Adipose tissue (tissue), 3 donors: Measurements from ENCODE around the gene SPC24. TPM values are rescaled to one million over a fixed set of nuclear protein-coding genes. Genes with fewer than 3 reads are reported as not detected.
"Not testable (repeated sequence)": the region's sequence is repeated elsewhere in the genome, so short reads cannot be mapped to it uniquely, and the experiment has no call there.

Experiments
- H3K27ac ChIP-seq: one replicate; pipeline ENCODE4 v1.5.1; 2013; ENCODE audit warnings: low read depth, low read length
- WGBS, 3 donors: extraction: QIAGEN DNeasy Blood & Tissue Kit; methylation state at CpG; one replicate each; pipeline ENCODE4 v1.1.7; 2013; 5-methylcytosine and 5-hydroxymethylcytosine counted together
- polyA plus RNA-seq, 3 donors: library from polyadenylated mRNA; stranded (reverse); fragments of 200-250 nt; gene quantifications; one replicate each; pipeline ENCODE4 v1.2.3, GENCODE V29; 2013
- donor health status: healthy with polysubstance abuse.
- donor health status: Bipolar disorder and iron deficiency.
- donor health status: healthy.

The SPC24 gene
- polyA plus RNA-seq, 3 donors = 0.17 to 2.4 (median 0.30) TPM

DNA sequence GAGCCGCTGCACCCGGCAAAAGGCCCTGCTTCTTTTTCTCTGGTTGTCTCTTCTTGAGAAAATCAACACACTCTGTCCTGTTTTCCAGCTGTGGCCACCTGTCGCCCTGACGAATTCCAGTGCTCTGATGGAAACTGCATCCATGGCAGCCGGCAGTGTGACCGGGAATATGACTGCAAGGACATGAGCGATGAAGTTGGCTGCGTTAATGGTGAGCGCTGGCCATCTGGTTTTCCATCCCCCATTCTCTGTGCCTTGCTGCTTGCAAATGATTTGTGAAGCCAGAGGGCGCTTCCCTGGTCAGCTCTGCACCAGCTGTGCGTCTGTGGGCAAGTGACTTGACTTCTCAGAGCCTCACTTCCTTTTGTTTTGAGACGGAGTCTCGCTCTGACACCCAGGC is 49.1 kb downstream of the SPC24 start:
- no peak overlapping the region for H3K27ac ChIP-seq
- 88 to 89% (median 89%) methylated on average over 13 of the region's 13 CpGs for WGBS, 3 donors

DNA sequence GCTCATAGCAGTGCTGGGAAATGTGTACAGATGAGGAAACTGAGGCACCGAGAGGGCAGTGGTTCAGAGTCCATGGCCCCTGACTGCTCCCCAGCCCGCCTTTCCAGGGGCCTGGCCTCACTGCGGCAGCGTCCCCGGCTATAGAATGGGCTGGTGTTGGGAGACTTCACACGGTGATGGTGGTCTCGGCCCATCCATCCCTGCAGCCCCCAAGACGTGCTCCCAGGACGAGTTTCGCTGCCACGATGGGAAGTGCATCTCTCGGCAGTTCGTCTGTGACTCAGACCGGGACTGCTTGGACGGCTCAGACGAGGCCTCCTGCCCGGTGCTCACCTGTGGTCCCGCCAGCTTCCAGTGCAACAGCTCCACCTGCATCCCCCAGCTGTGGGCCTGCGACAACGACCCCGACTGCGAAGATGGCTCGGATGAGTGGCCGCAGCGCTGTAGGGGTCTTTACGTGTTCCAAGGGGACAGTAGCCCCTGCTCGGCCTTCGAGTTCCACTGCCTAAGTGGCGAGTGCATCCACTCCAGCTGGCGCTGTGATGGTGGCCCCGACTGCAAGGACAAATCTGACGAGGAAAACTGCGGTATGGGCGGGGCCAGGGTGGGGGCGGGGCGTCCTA is 50.5 kb downstream of the SPC24 start:
- H3K27ac ChIP-seq = no peak overlapping the region
- WGBS, 3 donors = 91 to 93% (median 93%) methylated on average over 36 of the region's 36 CpGs

DNA sequence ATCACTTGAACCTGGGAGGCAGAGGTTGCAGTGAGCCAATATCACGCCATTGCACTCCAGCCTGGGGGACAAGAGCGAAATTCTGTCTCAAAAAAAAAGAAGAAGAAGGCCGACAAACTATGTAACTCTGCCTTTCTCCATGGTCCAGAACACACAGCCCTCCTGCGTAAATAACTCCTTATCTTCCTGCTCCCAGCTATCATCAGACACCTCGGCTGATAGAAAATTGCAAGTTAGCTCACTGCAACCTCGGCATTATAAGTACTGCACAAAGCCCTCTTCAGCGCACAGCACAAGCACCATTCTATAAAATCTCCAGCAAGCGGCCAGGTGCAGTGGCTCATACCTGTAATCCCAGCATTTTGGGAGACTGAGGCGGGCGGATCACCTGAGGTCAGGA is 51.9 kb downstream of the SPC24 start:
- H3K27ac ChIP-seq = not testable (repeated sequence)
- WGBS, 3 donors = 86 to 94% (median 91%) methylated on average over 10 of the region's 10 CpGs

DNA sequence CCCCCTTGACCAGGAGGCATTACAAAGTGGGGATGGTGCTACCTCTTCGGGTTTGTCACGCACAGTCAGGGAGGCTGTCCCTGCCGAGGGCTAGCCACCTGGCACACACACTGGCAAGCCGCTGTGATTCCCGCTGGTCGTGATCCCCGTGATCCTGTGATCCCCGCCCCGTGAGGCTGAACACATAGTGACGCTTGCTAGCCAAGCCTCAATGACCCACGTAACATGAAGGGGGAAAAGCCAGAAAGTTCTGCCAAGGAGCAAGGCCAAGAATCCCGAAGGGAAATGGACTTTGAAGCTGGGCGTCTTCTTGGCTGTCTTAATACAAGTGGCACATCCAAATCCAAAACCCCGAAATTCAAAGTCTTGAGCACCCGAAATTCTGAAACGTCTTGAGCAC is 52.6 kb downstream of the SPC24 start:
- 76 to 83% (median 82%) methylated on average over 16 of the region's 16 CpGs for WGBS, 3 donors
- H3K27ac ChIP-seq = no peak overlapping the region

DNA sequence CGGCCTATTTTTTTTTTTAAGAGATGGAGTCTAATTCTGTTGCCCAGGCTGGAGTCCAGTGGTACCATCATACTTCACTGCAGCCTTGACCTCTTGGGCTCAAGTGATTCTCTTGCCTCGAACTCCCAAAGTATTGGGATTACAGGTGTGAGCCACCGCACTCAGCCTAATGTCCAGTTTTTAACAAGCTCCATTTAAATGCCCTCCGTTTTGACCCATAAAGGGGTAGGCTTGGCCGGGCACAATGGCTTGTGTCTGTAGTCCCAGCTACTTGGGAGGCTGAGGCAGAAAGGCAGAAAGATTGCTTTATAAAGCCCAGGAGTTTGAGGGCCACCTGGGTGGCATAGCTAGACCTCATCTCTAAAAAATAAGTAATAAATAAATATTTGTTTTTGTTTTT is 54.5 kb downstream of the SPC24 start:
- 95 to 96% (median 95%) methylated on average over 5 of the region's 5 CpGs for WGBS, 3 donors

DNA sequence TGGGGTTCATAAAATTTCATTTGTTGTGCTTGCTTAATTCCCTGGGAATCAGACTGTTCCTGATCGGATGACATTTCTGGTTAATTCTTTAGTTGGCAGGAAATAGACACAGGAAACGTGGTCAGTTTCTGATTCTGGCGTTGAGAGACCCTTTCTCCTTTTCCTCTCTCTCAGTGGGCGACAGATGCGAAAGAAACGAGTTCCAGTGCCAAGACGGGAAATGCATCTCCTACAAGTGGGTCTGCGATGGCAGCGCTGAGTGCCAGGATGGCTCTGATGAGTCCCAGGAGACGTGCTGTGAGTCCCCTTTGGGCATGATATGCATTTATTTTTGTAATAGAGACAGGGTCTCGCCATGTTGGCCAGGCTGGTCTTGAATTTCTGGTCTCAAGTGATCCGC is 55.5 kb downstream of the SPC24 start:
- 57 to 71% (median 59%) methylated on average over 12 of the region's 12 CpGs for WGBS, 3 donors
- H3K27ac ChIP-seq = no peak overlapping the region

More for the DNA sequence above, 54.5 kb downstream of the SPC24 start:
- H3K27ac ChIP-seq = no peak overlapping the region

DNA sequence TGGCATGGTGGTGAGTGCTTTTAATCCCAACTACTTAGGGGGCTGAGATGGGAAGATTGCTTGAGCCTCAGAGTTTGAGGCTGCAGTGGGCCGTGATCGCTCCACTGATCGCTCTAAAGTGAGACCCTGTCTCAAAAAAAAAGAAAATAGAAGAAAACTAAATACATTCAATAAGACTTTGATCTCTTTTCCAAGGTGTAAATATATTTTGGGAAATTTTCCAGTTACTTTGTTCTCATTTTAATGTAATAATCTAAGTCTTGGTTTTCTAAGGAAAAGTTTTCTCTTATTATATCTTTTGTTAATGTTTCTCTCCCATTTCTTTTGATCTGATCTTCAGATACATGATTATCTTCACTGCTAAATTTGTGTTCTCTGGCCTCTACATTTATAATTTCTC is 56.7 kb downstream of the SPC24 start:
- 78 to 83% (median 81%) methylated on average over 3 of the region's 3 CpGs for WGBS, 3 donors
- no peak overlapping the region for H3K27ac ChIP-seq

DNA sequence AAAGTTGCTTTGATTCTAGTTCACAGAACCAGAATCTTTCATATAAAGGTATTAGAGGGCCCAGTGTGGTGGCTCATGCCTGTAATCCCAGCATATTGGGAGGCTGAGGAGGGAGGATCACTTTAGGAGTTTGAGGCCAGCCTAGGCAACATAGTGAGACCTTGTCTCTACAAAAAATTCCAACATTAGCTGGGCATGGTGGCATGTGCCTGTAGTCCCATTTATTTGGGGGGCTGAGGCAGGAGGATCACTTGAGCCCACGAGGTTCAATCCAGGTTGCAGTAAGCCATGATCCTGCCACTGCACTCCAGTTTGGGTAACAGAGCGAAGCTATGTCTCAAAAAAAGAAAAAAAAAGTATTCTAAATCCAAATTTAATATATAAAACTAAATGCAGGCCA is 57.3 kb downstream of the SPC24 start:
- WGBS, 3 donors = 96 to 100% (median 99%) methylated on average over 2 of the region's 2 CpGs
- no peak overlapping the region for H3K27ac ChIP-seq

DNA sequence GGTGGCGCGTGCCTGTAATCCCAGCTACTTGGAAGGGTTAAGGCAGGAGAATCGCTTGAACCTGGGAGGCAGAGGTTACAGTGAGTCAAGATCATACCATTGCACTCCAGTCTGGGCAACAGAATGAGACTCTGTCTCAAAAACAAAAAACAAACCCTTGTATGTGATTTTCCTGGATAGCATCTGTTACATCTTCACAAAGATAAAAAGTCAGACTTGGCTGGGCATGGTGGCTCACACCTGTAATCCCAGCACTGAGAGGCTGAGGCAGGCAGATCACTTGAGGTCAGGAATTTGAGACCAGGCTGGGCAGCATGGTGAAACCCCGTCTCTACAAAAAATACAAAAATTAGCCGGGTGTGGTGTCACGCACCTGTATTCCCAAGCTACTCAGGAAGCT is 58.2 kb downstream of the SPC24 start:
- not testable (repeated sequence) for H3K27ac ChIP-seq
- WGBS, 3 donors = 95 to 96% (median 95%) methylated on average over 6 of the region's 6 CpGs

DNA sequence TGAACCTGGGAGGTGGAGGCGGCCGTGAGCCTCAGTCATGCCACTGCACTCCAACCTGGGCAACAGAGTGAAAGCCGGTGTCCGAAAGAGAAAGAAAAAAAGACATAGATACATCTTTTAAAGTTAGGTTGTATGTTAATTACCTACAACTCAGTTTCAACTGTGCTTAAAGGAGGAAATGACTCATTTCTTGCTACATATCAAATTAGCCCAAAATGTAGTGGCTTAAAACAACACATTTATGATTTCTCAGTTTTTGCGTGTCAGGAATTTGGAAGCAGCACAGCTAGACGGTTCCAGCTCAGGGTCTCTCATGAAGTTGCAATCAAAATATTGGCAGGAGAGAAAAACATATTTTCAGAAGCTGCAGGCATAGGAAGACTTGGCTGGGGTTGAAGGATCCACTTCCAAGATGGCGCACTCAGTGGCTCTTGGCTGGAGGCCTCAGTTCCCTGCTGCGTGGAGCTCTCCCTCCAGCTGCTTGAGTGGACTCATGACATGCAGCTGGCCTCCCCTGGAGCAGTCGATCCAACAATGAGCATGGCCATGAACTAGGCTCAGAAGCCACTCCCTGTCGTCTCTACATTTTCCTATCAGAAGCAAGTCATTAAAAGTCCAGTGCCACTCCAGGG is 59.3 kb downstream of the SPC24 start:
- WGBS, 3 donors = 46 to 67% (median 49%) methylated on average over 10 of the region's 10 CpGs
- H3K27ac ChIP-seq = no peak overlapping the region

Other genes with a start within 250 kb of the SPC24 start
- gene YIPF2, start 227.1 kb downstream of the SPC24 start, polyA plus RNA-seq = 10 to 100 TPM; 33.6 to 49.9 (median 39.6) TPM
- gene TIMM29, start 227.0 kb downstream of the SPC24 start, polyA plus RNA-seq = 10 to 100 TPM; 11.6 to 17.0 (median 16.7) TPM
- gene SMARCA4, start 194.8 kb downstream of the SPC24 start, polyA plus RNA-seq = 10 to 100 TPM; 22.5 to 42.5 (median 37.7) TPM
- gene LDLR, start 66.3 kb downstream of the SPC24 start, polyA plus RNA-seq = 100 to 1,000 TPM in 1 of 3 donors, 10 to 100 TPM in 2; 17.5 to 247 (median 49.3) TPM
- 100 to 1,000 TPM in 2 of 3 donors, 10 to 100 TPM in 1; 34.3 to 583 (median 148) TPM for gene KANK2, start 41.8 kb upstream of the SPC24 start, polyA plus RNA-seq
- 100 to 1,000 TPM in 1 of 3 donors, 10 to 100 TPM in 1, 1 to 10 TPM in 1; 7.4 to 108 (median 16.9) TPM for gene ANGPTL8, start 83.8 kb upstream of the SPC24 start, polyA plus RNA-seq
- gene DOCK6, start 106.7 kb upstream of the SPC24 start, polyA plus RNA-seq = 100 to 1,000 TPM in 1 of 3 donors, 10 to 100 TPM in 2; 16.2 to 190 (median 57.8) TPM
- gene TSPAN16, start 140.4 kb upstream of the SPC24 start, polyA plus RNA-seq = not detected
- gene RAB3D, start 183.9 kb upstream of the SPC24 start, polyA plus RNA-seq = 10 to 100 TPM in 2 of 3 donors, 1 to 10 TPM in 1; 4.6 to 29.6 (median 10.3) TPM
- gene TMEM205, start 190.5 kb upstream of the SPC24 start, polyA plus RNA-seq = 10 to 100 TPM; 61.4 to 97.8 (median 69.7) TPM
- gene CCDC159, start 190.7 kb upstream of the SPC24 start, polyA plus RNA-seq = 10 to 100 TPM; 15.8 to 43.5 (median 20.9) TPM
- gene PLPPR2, start 199.7 kb upstream of the SPC24 start, polyA plus RNA-seq = 10 to 100 TPM in 2 of 3 donors, 1 to 10 TPM in 1; 5.9 to 18.3 (median 17.9) TPM
- 1 to 10 TPM; 1.4 to 2.4 (median 2.1) TPM for gene SWSAP1, start 218.9 kb upstream of the SPC24 start, polyA plus RNA-seq
- gene EPOR, start 228.5 kb upstream of the SPC24 start, polyA plus RNA-seq = 10 to 100 TPM in 1 of 3 donors, 1 to 10 TPM in 2; 8.0 to 10.5 (median 8.7) TPM